Mesangial cell (primary cell): ENCODE data around the gene KRTAP5-4. TPM values are rescaled to one million over a fixed set of nuclear protein-coding genes. Genes with fewer than 3 reads are reported as not detected.

Experiments
- total RNA-seq: library from RNA; depleted of rRNA; stranded (reverse); fragments of >200 nt; gene quantifications from 2 replicates; pipeline ENCODE4 v1.2.3, GENCODE V29; 2015

The KRTAP5-4 gene
- not detected in 2 replicates for total RNA-seq

DNA sequence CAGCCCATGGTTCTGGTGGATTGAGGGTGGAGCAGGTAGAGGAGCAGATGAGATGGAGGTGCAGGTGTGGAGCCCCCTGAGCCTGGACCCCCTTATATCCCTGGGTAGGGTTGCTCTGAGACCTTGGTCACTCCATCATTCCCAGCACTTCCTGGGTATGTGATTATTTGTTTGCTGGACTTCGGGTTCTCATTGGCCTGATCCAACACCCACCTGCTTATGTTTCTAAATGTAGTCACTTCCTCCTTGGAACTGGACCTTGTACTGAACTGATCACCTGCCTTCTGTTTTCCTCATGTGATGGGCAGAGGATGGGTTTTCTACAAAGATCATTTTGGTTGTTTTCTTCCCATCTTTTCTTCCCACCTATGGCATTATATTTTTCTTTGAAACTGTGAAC, at the start of gene KRTAP5-4:
TSS of gene KRTAP5-4 (minus strand) at position 53 of the 400 bp plus-strand sequence. CDS start at position 8, 45 bp downstream.

DNA sequence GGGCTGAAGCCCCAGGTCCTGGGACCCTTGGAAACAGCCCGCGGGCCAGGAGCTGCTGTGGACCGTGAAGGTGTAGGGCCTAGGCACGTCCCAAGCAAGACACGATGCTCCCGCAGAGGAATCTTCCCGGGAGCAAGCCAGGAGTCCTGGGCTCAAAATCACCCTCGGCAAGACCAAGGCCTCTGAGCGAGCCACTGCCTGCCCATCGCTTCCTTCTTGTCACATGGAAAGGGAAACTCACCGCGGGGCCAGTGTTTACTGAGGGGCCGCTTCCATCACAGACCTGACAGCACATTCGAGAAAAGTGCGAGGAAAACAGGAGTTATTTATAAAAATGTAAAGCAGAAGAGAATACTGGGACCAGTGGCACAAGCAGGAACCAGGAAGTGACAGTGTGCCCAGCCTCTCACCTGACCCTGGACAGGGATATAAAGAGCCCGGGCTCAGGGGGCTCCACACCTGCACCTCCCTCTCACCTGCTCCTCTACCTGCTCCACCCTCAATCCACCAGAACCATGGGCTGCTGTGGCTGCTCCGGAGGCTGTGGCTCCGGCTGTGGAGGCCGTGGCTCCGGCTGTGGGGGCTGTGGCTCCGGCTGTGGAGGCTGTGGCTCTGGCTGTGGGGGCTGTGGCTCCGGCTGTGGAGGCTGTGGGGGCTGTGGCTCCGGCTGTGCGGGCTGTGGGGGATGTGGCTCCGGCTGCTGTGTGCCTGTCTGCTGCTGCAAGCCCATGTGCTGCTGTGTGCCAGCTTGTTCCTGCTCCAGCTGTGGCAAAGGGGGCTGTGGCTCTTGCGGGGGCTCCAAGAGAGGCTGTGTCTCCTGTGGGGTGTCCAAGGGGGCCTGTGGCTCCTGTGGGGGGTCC, 7.6 kb upstream of the KRTAP5-4 start, which contains the start of gene KRTAP5-5:
TSS of gene KRTAP5-5 (plus strand) at position 450 of the 860 bp plus-strand sequence. CDS start at position 516, 66 bp downstream.

GRCh38 chr11:1608363-1608762, 13.6 kb downstream of the KRTAP5-4 start, which contains the start of gene KRTAP5-3:
TSS of gene KRTAP5-3 (minus strand) at chr11:1608463. CDS start at chr11:1608385, 78 bp downstream.

DNA sequence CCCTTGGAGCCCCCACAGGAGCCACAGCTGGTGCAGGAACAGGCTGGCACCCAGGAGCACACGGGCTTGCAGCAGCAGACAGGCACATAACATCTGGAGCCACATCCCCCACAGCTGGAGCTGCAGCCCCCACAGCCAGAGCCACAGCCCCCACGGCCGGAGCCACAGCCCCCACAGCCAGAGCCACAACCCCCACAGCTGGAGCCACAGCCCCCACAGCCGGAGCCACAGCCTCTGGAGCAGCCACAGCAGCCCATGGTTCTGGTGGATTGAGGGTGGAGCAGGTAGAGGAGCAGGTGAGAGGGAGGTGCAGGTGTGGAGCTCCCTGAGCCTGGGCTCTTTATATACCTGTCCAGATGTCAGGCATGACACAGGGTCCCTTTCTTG, 24.0 kb downstream of the KRTAP5-4 start, which contains the start of gene KRTAP5-2:
TSS of gene KRTAP5-2 (minus strand) at position 301 of the 387 bp plus-strand sequence. CDS start at position 257, 44 bp downstream.

GRCh38 chr11:1584661-1585370, 37.1 kb downstream of the KRTAP5-4 start, which contains the start of gene KRTAP5-1:
TSS of gene KRTAP5-1 (minus strand) at chr11:1585283. CDS start at chr11:1585249, 34 bp downstream.

DNA sequence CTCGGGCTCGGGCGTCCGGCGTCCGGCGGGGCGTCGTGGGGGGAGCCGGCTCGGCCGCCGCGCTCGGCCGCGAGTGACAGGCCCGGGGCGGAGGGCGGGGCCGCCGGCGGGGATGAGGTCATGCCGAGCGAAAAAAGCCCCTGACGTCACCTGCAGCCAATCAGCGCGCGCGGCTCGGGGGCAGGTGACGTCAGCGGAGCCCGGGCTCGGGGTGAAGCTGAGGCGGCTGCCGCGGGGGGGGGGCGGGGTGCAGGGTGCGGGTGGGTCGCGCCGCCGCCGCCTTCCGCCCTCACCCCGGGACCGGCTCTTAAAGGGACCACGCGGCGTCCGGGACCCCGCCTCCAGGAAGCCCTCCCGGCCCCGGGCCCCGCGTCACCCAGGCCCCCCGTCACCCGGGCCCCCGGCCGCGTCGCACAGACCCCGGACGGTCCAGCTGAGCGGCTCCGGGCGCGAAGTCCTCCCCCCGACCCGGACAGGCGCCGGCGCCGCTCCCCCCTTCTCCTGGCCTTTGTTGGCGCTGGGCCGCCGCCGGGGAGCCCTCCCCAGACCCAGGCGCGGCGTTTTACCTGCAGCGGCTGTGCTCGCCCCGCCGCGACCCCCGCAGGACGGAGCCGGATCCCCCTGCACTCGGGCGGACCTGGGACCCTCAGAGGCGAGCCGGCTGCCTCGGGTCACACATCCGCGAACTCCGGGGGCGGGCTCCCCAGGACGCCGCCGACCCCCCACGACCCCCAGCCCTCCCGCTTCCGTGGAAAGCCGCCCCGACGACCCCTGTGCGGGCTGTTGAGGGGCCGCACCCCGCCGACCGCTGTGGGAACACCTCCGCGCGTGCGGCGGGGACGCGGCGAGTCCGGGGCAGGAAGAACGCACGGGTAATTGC, 49.5 kb downstream of the KRTAP5-4 start, which contains the start of gene DUSP8:
TSS of gene DUSP8 (minus strand) at position 75 of the 880 bp plus-strand sequence. CDS start 6,445 bp downstream, outside the sequence.

Other genes starting within 250 kb of the KRTAP5-4 start
- 0.25 and 0.33 TPM in 2 replicates for gene BRSK2, start 232.2 kb downstream of the KRTAP5-4 start, total RNA-seq
- gene MOB2, start 135.4 kb downstream of the KRTAP5-4 start, total RNA-seq: 14.8 and 25.4 TPM in 2 replicates
- gene DUSP8, start 49.9 kb downstream of the KRTAP5-4 start, total RNA-seq: 5.7 and 8.4 TPM in 2 replicates
- gene KRTAP5-1, start 36.9 kb downstream of the KRTAP5-4 start, total RNA-seq: not detected in 2 replicates
- gene KRTAP5-2, start 23.8 kb downstream of the KRTAP5-4 start, total RNA-seq: not detected in 2 replicates
- gene KRTAP5-3, start 13.7 kb downstream of the KRTAP5-4 start, total RNA-seq: not detected in 2 replicates
- gene KRTAP5-5, start 7.6 kb upstream of the KRTAP5-4 start, total RNA-seq: not detected in 2 replicates
- gene KRTAP5-6, start 75.1 kb upstream of the KRTAP5-4 start, total RNA-seq: not detected in 2 replicates
- gene IFITM10, start 128.5 kb upstream of the KRTAP5-4 start, total RNA-seq: 2.9 TPM in 1 of 2 replicates, not detected in the other
- 202 and 1,024 TPM in 2 replicates for gene CTSD, start 141.8 kb upstream of the KRTAP5-4 start, total RNA-seq
- 2.0 TPM in 1 of 2 replicates, not detected in the other for gene SYT8, start 212.9 kb upstream of the KRTAP5-4 start, total RNA-seq
- not detected in 2 replicates for gene TNNI2, start 216.8 kb upstream of the KRTAP5-4 start, total RNA-seq
- 0.33 and 5.6 TPM in 2 replicates for gene LSP1, start 230.9 kb upstream of the KRTAP5-4 start, total RNA-seq